HL-60 (cell line): ENCODE measurements around the gene FSTL3.

Experiments
- CTCF ChIP-seq: IDR thresholded peaks from one replicate; pipeline ENCODE4 v1.5.1; 2011; ENCODE audit warnings: low read length, control low read depth, inconsistent platforms; ENCODE audit not compliant: insufficient read depth
- GABPA ChIP-seq: IDR thresholded peaks from 2 replicates; pipeline ENCODE4 v1.6.1; 2012; ENCODE audit warnings: low read depth
- POLR2AphosphoS5 ChIP-seq: IDR thresholded peaks from 2 replicates; pipeline ENCODE4 v1.6.1; 2012; ENCODE audit warnings: low read depth
- REST ChIP-seq: IDR thresholded peaks from 2 replicates; pipeline ENCODE4 v1.6.1; 2012; ENCODE audit warnings: low read depth; ENCODE audit not compliant: insufficient replicate concordance

- TF ChIP-seq REST (no peak), CTCF (no peak), POLR2AphosphoS5 (no peak), GABPA (no peak)
These were observed 36.7 kb upstream of the FSTL3 start, which contains the start of gene FGF22 for GRCh38 chr19:639253-640160.
